Effector memory CD4-positive, alpha-beta T cell (primary cell): ENCODE results near the gene IPPK.

Experiments
- DNase-seq, 3 donors: peaks; one replicate each; pipeline ENCODE4 v3.0.0-alpha.2; 2020
- H3K27ac ChIP-seq: 2 replicates; pipeline ENCODE4 v1.7.0; 2013; ENCODE audit warnings: mild to moderate bottlenecking, low read length, moderate library complexity; ENCODE audit not compliant: insufficient read depth, poor library complexity, severe bottlenecking
- H3K27me3 ChIP-seq: replicated peaks from 2 replicates; pipeline ENCODE4 v1.7.0; 2013; ENCODE audit warnings: mild to moderate bottlenecking, low read length; ENCODE audit not compliant: insufficient read depth, control insufficient read depth, poor library complexity, severe bottlenecking
- H3K36me3 ChIP-seq: 2 replicates; pipeline ENCODE4 v1.7.0; 2013; ENCODE audit warnings: mild to moderate bottlenecking, low read length, moderate library complexity; ENCODE audit not compliant: control insufficient read depth, insufficient read depth
- H3K4me1 ChIP-seq: 2 replicates; pipeline ENCODE4 v1.7.0; 2013; ENCODE audit warnings: low read length, mild to moderate bottlenecking; ENCODE audit not compliant: control insufficient read depth, insufficient read depth, poor library complexity, severe bottlenecking
- H3K4me3 ChIP-seq: 2 replicates; pipeline ENCODE4 v1.7.0; 2013; ENCODE audit warnings: low read length, low read depth, mild to moderate bottlenecking; ENCODE audit not compliant: insufficient read depth, poor library complexity, severe bottlenecking
- H3K9me3 ChIP-seq: 2 replicates; pipeline ENCODE4 v1.7.0; 2013; ENCODE audit warnings: mild to moderate bottlenecking, low read length, moderate library complexity; ENCODE audit not compliant: control insufficient read depth

The IPPK gene

GRCh38 chr9:92639791-92640271, 30.1 kb downstream of the IPPK start:
- no peak overlapping the region for H3K4me3 ChIP-seq
- DNase-seq: no peak
- H3K36me3 ChIP-seq: peaks cover 82% of the 10 kb centered on the region
- H3K9me3 ChIP-seq: no peaks in the 10 kb centered on the region
- H3K4me1 ChIP-seq: no peaks in the 10 kb centered on the region
- H3K27ac ChIP-seq: no peak overlapping the region
- H3K27me3 ChIP-seq: no peaks in the 10 kb centered on the region

GRCh38 chr9:92639124-92639523, 30.8 kb downstream of the IPPK start:
- H3K36me3 ChIP-seq: peaks cover 77% of the 10 kb centered on the region
- DNase-seq: no peak

GRCh38 chr9:92638621-92639101, 31.3 kb downstream of the IPPK start:
- Histone ChIP-seq H3K9me3 (no peaks in the 10 kb centered on the region), H3K36me3 (peaks cover 77% of the 10 kb centered on the region), H3K27ac (no peak overlapping the region), H3K27me3 (no peaks in the 10 kb centered on the region), H3K4me1 (no peaks in the 10 kb centered on the region), H3K4me3 (no peak overlapping the region)
- no peak for DNase-seq

More at GRCh38 chr9:92639124-92639523, 30.8 kb downstream of the IPPK start:
- Histone ChIP-seq H3K4me3 (no peak overlapping the region), H3K9me3 (no peaks in the 10 kb centered on the region), H3K4me1 (no peaks in the 10 kb centered on the region), H3K27ac (no peak overlapping the region), H3K27me3 (no peaks in the 10 kb centered on the region)

- no peak for DNase-seq
- Histone ChIP-seq H3K27me3 (no peaks in the 10 kb centered on the region), H3K36me3 (peaks cover 73% of the 10 kb centered on the region), H3K4me1 (no peaks in the 10 kb centered on the region), H3K9me3 (no peaks in the 10 kb centered on the region), H3K4me3 (no peak overlapping the region), H3K27ac (no peak overlapping the region)
Observed at GRCh38 chr9:92637886-92638620, 31.9 kb downstream of the IPPK start.

- Histone ChIP-seq H3K27me3 (no peaks in the 10 kb centered on the region), H3K36me3 (peaks cover 66% of the 10 kb centered on the region), H3K9me3 (no peaks in the 10 kb centered on the region), H3K27ac (no peak overlapping the region), H3K4me1 (no peaks in the 10 kb centered on the region), H3K4me3 (no peak overlapping the region)
- DNase-seq: no peak
Observed at GRCh38 chr9:92637326-92637725, 32.6 kb downstream of the IPPK start.

GRCh38 chr9:92636627-92637026, 33.3 kb downstream of the IPPK start:
- Histone ChIP-seq H3K4me3 (no peak overlapping the region), H3K4me1 (no peaks in the 10 kb centered on the region), H3K9me3 (no peaks in the 10 kb centered on the region), H3K36me3 (peaks cover 65% of the 10 kb centered on the region), H3K27ac (no peak overlapping the region), H3K27me3 (no peaks in the 10 kb centered on the region)
- DNase-seq: no peak

GRCh38 chr9:92635760-92636159, 34.2 kb downstream of the IPPK start:
- no peak overlapping the region for H3K27ac ChIP-seq
- H3K9me3 ChIP-seq: no peaks in the 10 kb centered on the region
- H3K4me3 ChIP-seq: no peak overlapping the region
- DNase-seq: no peak
- H3K4me1 ChIP-seq: no peaks in the 10 kb centered on the region
- H3K36me3 ChIP-seq: peaks cover 57% of the 10 kb centered on the region
- H3K27me3 ChIP-seq: no peaks in the 10 kb centered on the region

GRCh38 chr9:92634712-92635605, 35.0 kb downstream of the IPPK start:
- Histone ChIP-seq H3K36me3 (peaks cover 52% of the 10 kb centered on the region), H3K27me3 (no peaks in the 10 kb centered on the region), H3K4me1 (no peaks in the 10 kb centered on the region), H3K4me3 (no peak overlapping the region), H3K9me3 (no peaks in the 10 kb centered on the region), H3K27ac (no peak overlapping the region)
- DNase-seq: peak; percentile 9 to 33 (median 27)

GRCh38 chr9:92633614-92634278, 36.2 kb downstream of the IPPK start:
- peaks cover 46% of the 10 kb centered on the region for H3K36me3 ChIP-seq
- H3K4me1 ChIP-seq: no peaks in the 10 kb centered on the region
- no peak for DNase-seq
- H3K27me3 ChIP-seq: no peaks in the 10 kb centered on the region
- H3K27ac ChIP-seq: no peak overlapping the region
- no peaks in the 10 kb centered on the region for H3K9me3 ChIP-seq
- H3K4me3 ChIP-seq: no peak overlapping the region
